GM19328 (cell line): ENCODE results near the gene USP9Y.
"Not testable (repeated sequence)": the region's sequence is repeated elsewhere in the genome, so short reads cannot be mapped to it uniquely, and the experiment has no call there.

Source experiments
- ATAC-seq: cut with Tn5 transposase; IDR thresholded peaks from one replicate; pipeline ENCODE4 v1.9.1; 2021; ENCODE audit warnings: mild to moderate bottlenecking, moderate library complexity; ENCODE audit not compliant: unreplicated experiment

The USP9Y gene

GRCh38 chrY:12701181-12701695, at the start of gene USP9Y:
Gene USP9Y, plus strand, starts transcription at chrY:12701231. Its CDS starts 8,217 bp downstream, at chrY:12709448.
- ATAC-seq = no peak

GRCh38 chrY:12651621-12652036, 49.4 kb upstream of the USP9Y start:
- ATAC-seq = no peak

GRCh38 chrY:12661745-12662681, 39.0 kb upstream of the USP9Y start:
- ATAC-seq = no peak

GRCh38 chrY:12662745-12663591, 38.1 kb upstream of the USP9Y start:
- no peak for ATAC-seq

- ATAC-seq = not testable (repeated sequence)
Measured at GRCh38 chrY:12663845-12664244, 37.2 kb upstream of the USP9Y start.

GRCh38 chrY:12678111-12678510, 22.9 kb upstream of the USP9Y start:
- no peak for ATAC-seq

- no peak for ATAC-seq
Measured at GRCh38 chrY:12681535-12681934, 19.5 kb upstream of the USP9Y start.

- ATAC-seq = no peak
Measured at GRCh38 chrY:12688337-12688736, 12.7 kb upstream of the USP9Y start.

GRCh38 chrY:12700087-12700486, 944 bp upstream of the USP9Y start:
- no peak for ATAC-seq

GRCh38 chrY:12702174-12702573, 1.1 kb downstream of the USP9Y start:
- no peak for ATAC-seq

- ATAC-seq = no peak
Measured at GRCh38 chrY:12710460-12710859, 9.4 kb downstream of the USP9Y start.

- ATAC-seq = no peak
Measured at GRCh38 chrY:12715376-12715775, 14.3 kb downstream of the USP9Y start.

- no peak for ATAC-seq
Measured at GRCh38 chrY:12729746-12730145, 28.7 kb downstream of the USP9Y start.

GRCh38 chrY:12733625-12734024, 32.6 kb downstream of the USP9Y start:
- no peak for ATAC-seq

- ATAC-seq = no peak
Measured at GRCh38 chrY:12734051-12734450, 33.0 kb downstream of the USP9Y start.

GRCh38 chrY:12741414-12741813, 40.4 kb downstream of the USP9Y start:
- no peak for ATAC-seq

- no peak for ATAC-seq
Measured at GRCh38 chrY:12742725-12743124, 41.7 kb downstream of the USP9Y start.

- no peak for ATAC-seq
Measured at GRCh38 chrY:12744091-12744490, 43.1 kb downstream of the USP9Y start.

- no peak for ATAC-seq
Measured at GRCh38 chrY:12749293-12749692, 48.3 kb downstream of the USP9Y start.

- no peak for ATAC-seq
Measured at GRCh38 chrY:12752856-12753255, 51.8 kb downstream of the USP9Y start.

- ATAC-seq = no peak
Measured at GRCh38 chrY:12756021-12756420, 55.0 kb downstream of the USP9Y start.
